OCI-LY3 (cell line): ENCODE results near the gene AIFM1.

Source experiments
- EZH2phosphoT487 ChIP-seq: fragments of 200-600 bp; shearing (Covaris generic); IDR thresholded peaks from 2 replicates; pipeline ENCODE4 v1.6.1; 2018; ENCODE audit warnings: antibody characterized with exemption, mixed run types, low read depth
- TF ChIP-seq, protein P1 (sequence below): fragments of 200-600, 300-600 bp; sonication (generic); IDR thresholded peaks from 2 replicates; pipeline ENCODE4 v1.5.1; 2014; ENCODE audit warnings: antibody characterized with exemption, low read length, low read depth

DNA sequence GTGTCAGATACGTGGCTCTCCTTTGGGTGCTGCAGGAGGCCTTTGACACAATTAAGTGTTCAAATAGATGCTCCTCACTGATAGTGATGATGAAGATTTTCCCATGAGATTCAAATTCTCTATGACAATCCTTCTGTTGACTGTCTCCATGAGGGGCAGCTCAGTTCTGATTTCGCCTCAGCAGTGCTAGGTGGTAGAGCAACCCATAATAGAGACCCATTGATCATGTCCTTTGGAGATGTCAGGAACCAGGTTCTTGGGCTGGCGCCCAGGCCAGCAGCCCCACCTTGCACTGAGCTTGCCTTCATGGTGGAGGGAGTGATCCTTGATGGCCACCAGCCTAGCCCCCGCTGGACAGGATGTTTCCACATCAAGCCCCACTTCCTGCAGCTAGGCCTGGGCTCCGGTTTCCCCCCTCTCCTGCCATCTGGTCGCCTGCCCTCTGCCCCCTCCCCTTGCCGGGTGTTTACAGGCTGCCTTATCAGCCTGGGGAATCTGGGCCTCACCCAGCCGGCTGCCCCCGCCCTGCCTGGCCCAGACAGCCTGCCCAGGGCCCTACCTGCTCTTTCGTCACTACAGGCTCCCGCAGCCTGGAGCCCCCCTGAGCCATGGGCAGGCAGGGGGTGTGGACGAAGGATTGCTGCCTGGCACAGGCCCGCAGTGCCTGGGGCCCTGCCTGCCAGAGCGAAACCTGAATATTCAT lies 68.0 kb downstream of the AIFM1 start:
- TF ChIP-seq, protein P1, sequence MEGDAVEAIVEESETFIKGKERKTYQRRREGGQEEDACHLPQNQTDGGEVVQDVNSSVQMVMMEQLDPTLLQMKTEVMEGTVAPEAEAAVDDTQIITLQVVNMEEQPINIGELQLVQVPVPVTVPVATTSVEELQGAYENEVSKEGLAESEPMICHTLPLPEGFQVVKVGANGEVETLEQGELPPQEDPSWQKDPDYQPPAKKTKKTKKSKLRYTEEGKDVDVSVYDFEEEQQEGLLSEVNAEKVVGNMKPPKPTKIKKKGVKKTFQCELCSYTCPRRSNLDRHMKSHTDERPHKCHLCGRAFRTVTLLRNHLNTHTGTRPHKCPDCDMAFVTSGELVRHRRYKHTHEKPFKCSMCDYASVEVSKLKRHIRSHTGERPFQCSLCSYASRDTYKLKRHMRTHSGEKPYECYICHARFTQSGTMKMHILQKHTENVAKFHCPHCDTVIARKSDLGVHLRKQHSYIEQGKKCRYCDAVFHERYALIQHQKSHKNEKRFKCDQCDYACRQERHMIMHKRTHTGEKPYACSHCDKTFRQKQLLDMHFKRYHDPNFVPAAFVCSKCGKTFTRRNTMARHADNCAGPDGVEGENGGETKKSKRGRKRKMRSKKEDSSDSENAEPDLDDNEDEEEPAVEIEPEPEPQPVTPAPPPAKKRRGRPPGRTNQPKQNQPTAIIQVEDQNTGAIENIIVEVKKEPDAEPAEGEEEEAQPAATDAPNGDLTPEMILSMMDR, result no peak
- no peak for TF ChIP-seq EZH2phosphoT487
